Thoracic aorta (tissue), 2 donors: ENCODE data around the gene A3GALT2. TPM values are rescaled to one million over a fixed set of nuclear protein-coding genes. Genes with fewer than 3 reads are reported as not detected.

Experiments used
- ATAC-seq: fragments of 150-250 bp; one replicate; pipeline ENCODE4 v1.8.0; 2017; ENCODE audit warnings: low read depth; ENCODE audit not compliant: insufficient number of reproducible peaks, low FRiP score
- DNase-seq: peaks from one replicate; pipeline ENCODE4 v3.0.0-alpha.2; 2020; ENCODE audit warnings: low spot score
- H3K27ac ChIP-seq, 2 donors: fragments of 200-600 bp; sonication (generic); 1 replicate in 1 of 2; 2 replicates in 1 of 2; pipeline ENCODE4 v1.5.1; 2016; ENCODE audit warnings: mild to moderate bottlenecking in 2 of 2, moderate library complexity in 2 of 2
- H3K27me3 ChIP-seq: fragments of 200-600 bp; sonication (generic); replicated peaks from 2 replicates; pipeline ENCODE4 v1.6.0; 2016; ENCODE audit warnings: mild to moderate bottlenecking; ENCODE audit not compliant: insufficient read depth
- H3K36me3 ChIP-seq: fragments of 200-600 bp; sonication (generic); one replicate; pipeline ENCODE4 v1.5.1; 2016
- H3K4me1 ChIP-seq, 2 donors: fragments of 200-600 bp; sonication (generic); 1 replicate in 1 of 2; 2 replicates in 1 of 2; pipeline versions ENCODE4 v1.5.1 to v1.6.0; 2016; ENCODE audit warnings: low read depth in 2 of 2, mild to moderate bottlenecking in 1 of 2; ENCODE audit not compliant: control insufficient read depth in 1 of 2
- H3K4me3 ChIP-seq: fragments of 200-600 bp; sonication (generic); 2 replicates; pipeline ENCODE4 v1.5.1; 2016; ENCODE audit warnings: mild to moderate bottlenecking
- H3K9me3 ChIP-seq: fragments of 200-600 bp; sonication (generic); 2 replicates; pipeline ENCODE4 v1.5.1; 2016
- CTCF ChIP-seq: fragments of 200-600 bp; sonication (generic); IDR thresholded peaks from one replicate; pipeline ENCODE4 v1.5.1; 2019; ENCODE audit warnings: antibody characterized with exemption
- total RNA-seq, 2 donors: library from RNA; depleted of rRNA; stranded (reverse); fragments of >200 nt; gene quantifications; one replicate each; pipeline versions ENCODE4 v1.1.0 to v1.2.3, GENCODE V29; 2016

The A3GALT2 gene
- total RNA-seq, 2 donors from 2014 or later: 0.54 to 0.71 TPM

- no peak for ATAC-seq
- Histone ChIP-seq H3K27ac (no peak overlapping the region), H3K27me3 (no peaks in the 10 kb centered on the region), H3K36me3 (peaks cover 88% of the 10 kb centered on the region), H3K9me3 (no peaks in the 10 kb centered on the region), H3K4me3 (no peak overlapping the region), H3K4me1 (peaks cover 44 to 52% of the 10 kb centered on the region in 2 donors)
- DNase-seq: no peak
- no peak for TF ChIP-seq CTCF
These were observed 8.9 kb upstream of the A3GALT2 start for GRCh38 chr1:33329600-33330305.

- Histone ChIP-seq H3K4me3 (no peak overlapping the region), H3K36me3 (peaks cover 97% of the 10 kb centered on the region), H3K4me1 (peaks cover 35 to 43% of the 10 kb centered on the region in 2 donors), H3K9me3 (no peaks in the 10 kb centered on the region), H3K27me3 (no peaks in the 10 kb centered on the region), H3K27ac (peak overlapping the region in 1 of 2 donors; percentile 12)
- ATAC-seq: no peak
- no peak for DNase-seq
- TF ChIP-seq CTCF: no peak
These were observed 7.9 kb upstream of the A3GALT2 start for GRCh38 chr1:33328817-33329216.

GRCh38 chr1:33327587-33328325, 6.9 kb upstream of the A3GALT2 start:
- H3K4me1 ChIP-seq: peaks cover 25 to 32% of the 10 kb centered on the region in 2 donors
- H3K36me3 ChIP-seq: peaks cover 99% of the 10 kb centered on the region

GRCh38 chr1:33326785-33327184, 5.9 kb upstream of the A3GALT2 start:
- DNase-seq (no peak), ATAC-seq (no peak)
- Histone ChIP-seq H3K36me3 (peaks cover 90% of the 10 kb centered on the region), H3K4me1 (peaks cover 15 to 22% of the 10 kb centered on the region in 2 donors), H3K4me3 (no peak overlapping the region), H3K27ac (peak overlapping the region in 1 of 2 donors; percentile 26), H3K9me3 (no peaks in the 10 kb centered on the region), H3K27me3 (no peaks in the 10 kb centered on the region)
- TF ChIP-seq CTCF: no peak

More at GRCh38 chr1:33327587-33328325, 6.9 kb upstream of the A3GALT2 start:
- DNase-seq: no peak
- Histone ChIP-seq H3K27ac (peak overlapping the region in 1 of 2 donors; percentile 48), H3K9me3 (no peaks in the 10 kb centered on the region), H3K27me3 (no peaks in the 10 kb centered on the region), H3K4me3 (no peak overlapping the region)
- no peak for ATAC-seq
- TF ChIP-seq CTCF: no peak
